Chondrocyte (in vitro differentiated cells): ENCODE results near the gene SLC25A22. TPM values are rescaled to one million over a fixed set of nuclear protein-coding genes. Genes with fewer than 3 reads are reported as not detected.

Experiments used
- DNase-seq: peaks from one replicate; pipeline ENCODE4 v3.0.0; 2021; ENCODE audit warnings: mixed read lengths, low spot score
- H3K27ac Mint-ChIP-seq: one replicate; pipeline ENCODE4 v1.8.0; 2021; ENCODE audit warnings: mild to moderate bottlenecking, moderate library complexity, mixed read lengths; ENCODE audit not compliant: unreplicated experiment
- H3K27me3 Mint-ChIP-seq: 2 replicates; pipeline ENCODE4 v1.8.0; 2021; ENCODE audit warnings: low read depth, mixed read lengths
- H3K36me3 Mint-ChIP-seq: 2 replicates; pipeline ENCODE4 v1.8.0; 2021; ENCODE audit warnings: low read depth, mixed read lengths
- H3K4me1 Mint-ChIP-seq: 2 replicates; pipeline ENCODE4 v1.8.0; 2021; ENCODE audit warnings: low read depth, mild to moderate bottlenecking, mixed read lengths
- H3K4me3 Mint-ChIP-seq: one replicate; pipeline ENCODE4 v1.8.0; 2021; ENCODE audit warnings: mild to moderate bottlenecking, moderate library complexity, mixed read lengths; ENCODE audit not compliant: unreplicated experiment
- H3K9me3 Mint-ChIP-seq: 2 replicates; pipeline ENCODE4 v1.8.0; 2021; ENCODE audit warnings: low read depth, mixed read lengths
- CTCF ChIP-seq: fragments of 200-600 bp; sonication (generic); IDR thresholded peaks from 2 replicates; pipeline ENCODE4 v1.5.0; 2021; ENCODE audit warnings: antibody characterized with exemption, mild to moderate bottlenecking, moderate library complexity
- total RNA-seq: library from RNA; stranded (reverse); gene quantifications from 3 replicates; pipeline ENCODE4 v1.2.1, GENCODE V29; 2021

SLC25A22 gene
- total RNA-seq, 1 donor from 2014 or later: 16.0 TPM

- H3K27ac Mint-ChIP-seq: peak overlapping the region; percentile 12
- H3K36me3 Mint-ChIP-seq: peaks cover 16% of the 10 kb centered on the region
- peaks cover 23% of the 10 kb centered on the region for H3K4me1 Mint-ChIP-seq
- DNase-seq: no peak
- H3K4me3 Mint-ChIP-seq: no peak overlapping the region
- no peak for TF ChIP-seq CTCF
- H3K27me3 Mint-ChIP-seq: no peaks in the 10 kb centered on the region
- H3K9me3 Mint-ChIP-seq: no peaks in the 10 kb centered on the region
Measured at GRCh38 chr11:815675-816432, 17.8 kb upstream of the SLC25A22 start.

- TF ChIP-seq CTCF: no peak
- Mint-ChIP-seq H3K4me1 (peaks cover 28% of the 10 kb centered on the region), H3K27me3 (no peaks in the 10 kb centered on the region), H3K4me3 (no peak overlapping the region), H3K27ac (peak overlapping the region; percentile 38), H3K9me3 (no peaks in the 10 kb centered on the region), H3K36me3 (peaks cover 16% of the 10 kb centered on the region)
- DNase-seq: no peak
Measured at GRCh38 chr11:813456-814096, 15.5 kb upstream of the SLC25A22 start.

- peaks cover 29% of the 10 kb centered on the region for H3K4me1 Mint-ChIP-seq
- no peaks in the 10 kb centered on the region for H3K9me3 Mint-ChIP-seq
- H3K27me3 Mint-ChIP-seq: no peaks in the 10 kb centered on the region
- DNase-seq: no peak
- no peak overlapping the region for H3K4me3 Mint-ChIP-seq
- no peak for TF ChIP-seq CTCF
- H3K27ac Mint-ChIP-seq: no peak overlapping the region
- peaks cover 16% of the 10 kb centered on the region for H3K36me3 Mint-ChIP-seq
Measured at GRCh38 chr11:813072-813455, 15.0 kb upstream of the SLC25A22 start.

GRCh38 chr11:812390-812789 is 14.3 kb upstream of the SLC25A22 start:
- Mint-ChIP-seq H3K27ac (no peak overlapping the region), H3K9me3 (no peaks in the 10 kb centered on the region), H3K36me3 (peaks cover 16% of the 10 kb centered on the region), H3K4me3 (no peak overlapping the region), H3K27me3 (no peaks in the 10 kb centered on the region), H3K4me1 (peaks cover 33% of the 10 kb centered on the region)
- TF ChIP-seq CTCF: no peak
- no peak for DNase-seq

GRCh38 chr11:811446-812245 is 13.6 kb upstream of the SLC25A22 start:
- no peaks in the 10 kb centered on the region for H3K9me3 Mint-ChIP-seq
- no peak for TF ChIP-seq CTCF
- H3K27ac Mint-ChIP-seq: peak overlapping the region; percentile 78
- peaks cover 33% of the 10 kb centered on the region for H3K4me1 Mint-ChIP-seq
- H3K27me3 Mint-ChIP-seq: no peaks in the 10 kb centered on the region
- H3K4me3 Mint-ChIP-seq: peak overlapping the region; percentile 85
- DNase-seq: no peak
- peaks cover 16% of the 10 kb centered on the region for H3K36me3 Mint-ChIP-seq
